ENCODE results near the gene SLC9C1. TPM values are rescaled to one million over a fixed set of nuclear protein-coding genes. Genes with fewer than 3 reads are reported as not detected.

SLC9C1 gene
- total RNA-seq, 1 experiment from 2014 or later: 0.50 TPM

GRCh38 chr3:112233083-112233482, 60.9 kb downstream of the SLC9C1 start:
- Histone ChIP-seq H3T11ph (ENCODE audit: low read length) (no peak overlapping the region), H3K23me2 (ENCODE audit: insufficient read length, low read depth, low read length, poor library complexity, severe bottlenecking) (no peaks in the 10 kb centered on the region), H2BK120ac (ENCODE audit: low read depth, low read length, poor library complexity, severe bottlenecking) (no peak overlapping the region), H4K8ac (replicated peaks; ENCODE audit: insufficient read length, low read depth, low read length) (no peak overlapping the region), H3K79me2 (ENCODE audit: insufficient read depth, low read length) (no peaks in the 10 kb centered on the region), H3K4me1 (ENCODE audit: insufficient read depth, low read length) (no peaks in the 10 kb centered on the region), H2BK20ac (ENCODE audit: low read depth, low read length, poor library complexity, severe bottlenecking) (no peak overlapping the region), H3K27ac (ENCODE audit: insufficient read length, low read depth, low read length) (no peak overlapping the region), H3K27me3 (ENCODE audit: insufficient read depth, low read length) (no peaks in the 10 kb centered on the region), H2AK5ac (ENCODE audit: insufficient read length, low read length) (no peak overlapping the region), H4K5ac (ENCODE audit: insufficient read length, low read depth, low read length) (no peak overlapping the region), H3K9ac (ENCODE audit: extremely low read depth, insufficient read length, low read length) (no peak overlapping the region), H3K4ac (ENCODE audit: low read depth, low read length) (no peak overlapping the region), H2AFZ (ENCODE audit: low read length) (no peak overlapping the region), H2BK12ac (ENCODE audit: insufficient read length, low read depth, low read length) (no peak overlapping the region), H3K23ac (ENCODE audit: insufficient read length, low read depth, low read length) (no peak overlapping the region), H4K91ac (ENCODE audit: insufficient read length, low read depth, low read length) (no peak overlapping the region), H4K20me1 (ENCODE audit: control insufficient read depth, insufficient read depth, insufficient read length) (no peaks in the 10 kb centered on the region), H3K79me1 (ENCODE audit: insufficient read depth, low read depth, low read length, poor library complexity, severe bottlenecking) (no peaks in the 10 kb centered on the region), H2BK5ac (ENCODE audit: insufficient read length, low read length) (no peak overlapping the region), H2BK15ac (ENCODE audit: low read depth, low read length) (no peak overlapping the region), H3K14ac (ENCODE audit: insufficient read depth, low read length) (no peak overlapping the region), H3K18ac (ENCODE audit: insufficient read length, low read depth, low read length) (no peak overlapping the region), H3K56ac (ENCODE audit: insufficient read length, low read depth, low read length) (no peak overlapping the region), H3K9me3 (ENCODE audit: control insufficient read depth, low read depth, low read length) (no peaks in the 10 kb centered on the region), H3K4me2 (ENCODE audit: insufficient read depth, insufficient read length, low read length) (no peak overlapping the region)
- Mint-ChIP-seq H3K27ac (no peak overlapping the region), H3K4me1 (peaks cover 2 to 14% of the 10 kb centered on the region in 2 experiments; a peak in 3 of 4 replicates), H3K9me3 (peaks cover 6 to 16% of the 10 kb centered on the region in 2 experiments), H3K4me3 (no peak overlapping the region), H3K36me3 (ENCODE audit: insufficient read depth in 1 of 3, low read depth in 3 of 3) (peaks cover 0 to 8% (median 5%) of the 10 kb centered on the region in 3 experiments; a peak in 3 of 7 replicates), H3K27me3 (ENCODE audit: low read depth) (peaks cover 2% of the 10 kb centered on the region)
- no peak for DNase-seq
- no CpG with 5 or more reads among the region's 4 CpGs for WGBS (ENCODE audit: extremely low coverage, insufficient read length, low lambda C conversion rate)
- TF ChIP-seq CTCF (conservative IDR thresholded peaks at IDR 0.05): no peak
